HCT116 (cell line): ENCODE results near the gene AKT3.

ENCODE experiments used
- CTCF ChIP-seq, 3 experiments: fragments of 200-600 bp in 1 of 3; sonication (generic) in 1 of 3; IDR thresholded peaks in 2 of 3; conservative IDR thresholded peaks in 1 of 3; 2 replicates each; pipeline ENCODE4 v1.5.1; 2012 to 2017; ENCODE audit warnings: low read depth in 2 of 3, low read length in 2 of 3, antibody characterized with exemption in 1 of 3, borderline replicate concordance in 1 of 3, control low read depth in 1 of 3, mild to moderate bottlenecking in 1 of 3, mixed read lengths in 1 of 3, mixed run types in 1 of 3, moderate library complexity in 1 of 3; ENCODE audit not compliant: insufficient read depth in 1 of 3
- EGR1 ChIP-seq: IDR thresholded peaks from 2 replicates; pipeline ENCODE4 v1.6.1; 2012; ENCODE audit warnings: low read depth
- EZH2 ChIP-seq: fragments of 200-600 bp; sonication (generic); IDR thresholded peaks from 2 replicates; pipeline ENCODE4 v1.6.1; 2017; ENCODE audit warnings: antibody characterized with exemption, mixed run types
- JUND ChIP-seq: IDR thresholded peaks from 2 replicates; pipeline ENCODE4 v1.6.1; 2012
- POLR2A ChIP-seq: IDR thresholded peaks from 2 replicates; pipeline ENCODE4 v1.7.0; 2011; ENCODE audit warnings: borderline replicate concordance; ENCODE audit not compliant: insufficient read depth, insufficient read length; ENCODE audit errors: extremely low read depth
- POLR2AphosphoS5 ChIP-seq: IDR thresholded peaks from 2 replicates; pipeline ENCODE4 v1.6.1; 2011; ENCODE audit warnings: mild to moderate bottlenecking, low read depth, low read length, moderate library complexity
- RAD21 ChIP-seq: IDR thresholded peaks from 2 replicates; pipeline ENCODE4 v1.6.1; 2012; ENCODE audit warnings: low read depth, mild to moderate bottlenecking
- SP1 ChIP-seq: IDR thresholded peaks from 2 replicates; pipeline ENCODE4 v1.6.1; 2012; ENCODE audit warnings: low read depth
- YY1 ChIP-seq: IDR thresholded peaks from 2 replicates; pipeline ENCODE4 v1.6.1; 2011; ENCODE audit warnings: low read length, low read depth, moderate library complexity, mild to moderate bottlenecking; ENCODE audit not compliant: insufficient replicate concordance; ENCODE audit errors: extremely low read depth
- ZFX ChIP-seq: fragments of 450-650 bp; IDR thresholded peaks from 2 replicates; pipeline ENCODE4 v1.6.1; 2017
- TF ChIP-seq, protein P1 (sequence below): IDR thresholded peaks from 2 replicates; pipeline ENCODE4 v1.6.1; 2012; ENCODE audit warnings: low read depth
- TF ChIP-seq, protein P2 (sequence below): IDR thresholded peaks from 2 replicates; pipeline ENCODE4 v1.6.1; 2012
- TF ChIP-seq, protein P3 (sequence below): IDR thresholded peaks from 2 replicates; pipeline ENCODE4 v1.6.1; 2012
- TF ChIP-seq, protein P4 (sequence below): IDR thresholded peaks from 2 replicates; pipeline ENCODE4 v1.6.1; 2011; ENCODE audit warnings: mild to moderate bottlenecking, low read length, moderate library complexity; ENCODE audit not compliant: insufficient replicate concordance; ENCODE audit errors: extremely low read depth

- TF ChIP-seq, protein P1, sequence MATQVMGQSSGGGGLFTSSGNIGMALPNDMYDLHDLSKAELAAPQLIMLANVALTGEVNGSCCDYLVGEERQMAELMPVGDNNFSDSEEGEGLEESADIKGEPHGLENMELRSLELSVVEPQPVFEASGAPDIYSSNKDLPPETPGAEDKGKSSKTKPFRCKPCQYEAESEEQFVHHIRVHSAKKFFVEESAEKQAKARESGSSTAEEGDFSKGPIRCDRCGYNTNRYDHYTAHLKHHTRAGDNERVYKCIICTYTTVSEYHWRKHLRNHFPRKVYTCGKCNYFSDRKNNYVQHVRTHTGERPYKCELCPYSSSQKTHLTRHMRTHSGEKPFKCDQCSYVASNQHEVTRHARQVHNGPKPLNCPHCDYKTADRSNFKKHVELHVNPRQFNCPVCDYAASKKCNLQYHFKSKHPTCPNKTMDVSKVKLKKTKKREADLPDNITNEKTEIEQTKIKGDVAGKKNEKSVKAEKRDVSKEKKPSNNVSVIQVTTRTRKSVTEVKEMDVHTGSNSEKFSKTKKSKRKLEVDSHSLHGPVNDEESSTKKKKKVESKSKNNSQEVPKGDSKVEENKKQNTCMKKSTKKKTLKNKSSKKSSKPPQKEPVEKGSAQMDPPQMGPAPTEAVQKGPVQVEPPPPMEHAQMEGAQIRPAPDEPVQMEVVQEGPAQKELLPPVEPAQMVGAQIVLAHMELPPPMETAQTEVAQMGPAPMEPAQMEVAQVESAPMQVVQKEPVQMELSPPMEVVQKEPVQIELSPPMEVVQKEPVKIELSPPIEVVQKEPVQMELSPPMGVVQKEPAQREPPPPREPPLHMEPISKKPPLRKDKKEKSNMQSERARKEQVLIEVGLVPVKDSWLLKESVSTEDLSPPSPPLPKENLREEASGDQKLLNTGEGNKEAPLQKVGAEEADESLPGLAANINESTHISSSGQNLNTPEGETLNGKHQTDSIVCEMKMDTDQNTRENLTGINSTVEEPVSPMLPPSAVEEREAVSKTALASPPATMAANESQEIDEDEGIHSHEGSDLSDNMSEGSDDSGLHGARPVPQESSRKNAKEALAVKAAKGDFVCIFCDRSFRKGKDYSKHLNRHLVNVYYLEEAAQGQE: no peak
- TF ChIP-seq CTCF (IDR thresholded peaks at IDR 0.05 in 2 of 3, conservative IDR thresholded peaks at IDR 0.05 in 1 of 3; ENCODE audit: borderline replicate concordance in 1 of 3, insufficient read depth in 1 of 3, low read depth in 2 of 3, low read length in 2 of 3) (no peak), SP1 (no peak), EZH2 (no peak), RAD21 (no peak), POLR2AphosphoS5 (no peak), ZFX (no peak), JUND (no peak), POLR2A (no peak), YY1 (no peak), EGR1 (no peak)
- TF ChIP-seq, protein P2, sequence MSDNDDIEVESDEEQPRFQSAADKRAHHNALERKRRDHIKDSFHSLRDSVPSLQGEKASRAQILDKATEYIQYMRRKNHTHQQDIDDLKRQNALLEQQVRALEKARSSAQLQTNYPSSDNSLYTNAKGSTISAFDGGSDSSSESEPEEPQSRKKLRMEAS: no peak
- TF ChIP-seq, protein P3, sequence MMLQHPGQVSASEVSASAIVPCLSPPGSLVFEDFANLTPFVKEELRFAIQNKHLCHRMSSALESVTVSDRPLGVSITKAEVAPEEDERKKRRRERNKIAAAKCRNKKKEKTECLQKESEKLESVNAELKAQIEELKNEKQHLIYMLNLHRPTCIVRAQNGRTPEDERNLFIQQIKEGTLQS: no peak
- TF ChIP-seq, protein P4, sequence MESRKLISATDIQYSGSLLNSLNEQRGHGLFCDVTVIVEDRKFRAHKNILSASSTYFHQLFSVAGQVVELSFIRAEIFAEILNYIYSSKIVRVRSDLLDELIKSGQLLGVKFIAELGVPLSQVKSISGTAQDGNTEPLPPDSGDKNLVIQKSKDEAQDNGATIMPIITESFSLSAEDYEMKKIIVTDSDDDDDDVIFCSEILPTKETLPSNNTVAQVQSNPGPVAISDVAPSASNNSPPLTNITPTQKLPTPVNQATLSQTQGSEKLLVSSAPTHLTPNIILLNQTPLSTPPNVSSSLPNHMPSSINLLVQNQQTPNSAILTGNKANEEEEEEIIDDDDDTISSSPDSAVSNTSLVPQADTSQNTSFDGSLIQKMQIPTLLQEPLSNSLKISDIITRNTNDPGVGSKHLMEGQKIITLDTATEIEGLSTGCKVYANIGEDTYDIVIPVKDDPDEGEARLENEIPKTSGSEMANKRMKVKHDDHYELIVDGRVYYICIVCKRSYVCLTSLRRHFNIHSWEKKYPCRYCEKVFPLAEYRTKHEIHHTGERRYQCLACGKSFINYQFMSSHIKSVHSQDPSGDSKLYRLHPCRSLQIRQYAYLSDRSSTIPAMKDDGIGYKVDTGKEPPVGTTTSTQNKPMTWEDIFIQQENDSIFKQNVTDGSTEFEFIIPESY: no peak
Observed at GRCh38 chr1:243587823-243588560, 262.1 kb downstream of the AKT3 start.
